CD8-positive, alpha-beta memory T cell (primary cell): ENCODE measurements around the gene PROSER3. TPM values are rescaled to one million over a fixed set of nuclear protein-coding genes. Genes with fewer than 3 reads are reported as not detected.
A peak's percentile ranks its signal among the peaks of the same experiment; 100 is the strongest.

ENCODE experiments used
- CTCF ChIA-PET: fragments of 350-600 bp; sonication (Branson Sonifier 250); formaldehyde crosslinking; loops from one replicate; lab custom pipeline; 2021; ENCODE audit warnings: antibody characterized with exemption; lab: Charles Lee
- POLR2A ChIA-PET: fragments of 350-600 bp; sonication (Branson Sonifier 250); formaldehyde crosslinking; loops from one replicate; lab custom pipeline; 2021; ENCODE audit warnings: antibody characterized with exemption; lab: Charles Lee
- DNase-seq, 5 donors: peaks; one replicate each; pipeline versions ENCODE4 v3.0.0 to v3.0.0-alpha.2; 2020 to 2022; ENCODE audit warnings: mixed read lengths in 1 of 5
- H3K27ac ChIP-seq: one replicate; pipeline ENCODE4 v1.7.0; 2013; ENCODE audit warnings: low read depth, mild to moderate bottlenecking, low read length, moderate library complexity
- H3K27me3 ChIP-seq: 2 replicates; pipeline ENCODE4 v1.7.0; 2013; ENCODE audit warnings: low read length, mild to moderate bottlenecking; ENCODE audit not compliant: insufficient read depth, poor library complexity, severe bottlenecking
- H3K36me3 ChIP-seq: 2 replicates; pipeline ENCODE4 v1.7.0; 2013; ENCODE audit warnings: mild to moderate bottlenecking, low read length, moderate library complexity; ENCODE audit not compliant: insufficient read depth
- H3K4me1 ChIP-seq: 2 replicates; pipeline ENCODE4 v1.7.0; 2013; ENCODE audit warnings: mild to moderate bottlenecking, low read length, moderate library complexity; ENCODE audit not compliant: insufficient read depth
- H3K4me3 ChIP-seq: 2 replicates; pipeline ENCODE4 v1.7.0; 2013; ENCODE audit warnings: mild to moderate bottlenecking, low read length
- H3K9me3 ChIP-seq: 2 replicates; pipeline ENCODE4 v1.7.0; 2013; ENCODE audit warnings: mild to moderate bottlenecking, low read length
- H3K27ac Mint-ChIP-seq, 8 donors: one replicate each; pipeline ENCODE4 v1.8.0; 2020 to 2021; ENCODE audit warnings: mixed read lengths in 8 of 8, mild to moderate bottlenecking in 6 of 8, inconsistent platforms in 3 of 8, moderate library complexity in 3 of 8
- H3K27me3 Mint-ChIP-seq, 2 donors: one replicate each; pipeline ENCODE4 v1.8.0; 2020 to 2021; ENCODE audit warnings: mixed read lengths in 2 of 2, mild to moderate bottlenecking in 1 of 2, moderate library complexity in 1 of 2
- H3K36me3 Mint-ChIP-seq, 3 donors: one replicate each; pipeline ENCODE4 v1.8.0; 2020 to 2021; ENCODE audit warnings: mixed read lengths in 3 of 3, inconsistent platforms in 1 of 3, mild to moderate bottlenecking in 1 of 3
- H3K4me1 Mint-ChIP-seq, 3 donors: one replicate each; pipeline ENCODE4 v1.8.0; 2020 to 2021; ENCODE audit warnings: mixed read lengths in 3 of 3, inconsistent platforms in 1 of 3, mild to moderate bottlenecking in 1 of 3
- H3K4me3 Mint-ChIP-seq, 7 donors: one replicate each; pipeline ENCODE4 v1.8.0; 2020 to 2021; ENCODE audit warnings: mixed read lengths in 7 of 7, mild to moderate bottlenecking in 6 of 7, moderate library complexity in 4 of 7, inconsistent platforms in 2 of 7
- H3K9me3 Mint-ChIP-seq, 5 donors: one replicate each; pipeline ENCODE4 v1.8.0; 2020 to 2022; ENCODE audit warnings: mixed read lengths in 5 of 5, mild to moderate bottlenecking in 3 of 5, moderate library complexity in 2 of 5, inconsistent platforms in 1 of 5
- polyA plus RNA-seq: library from polyadenylated mRNA; unstranded; fragments of 300-500 nt; fragmentation: Illumina TruSeq; gene quantifications from one replicate; pipeline ENCODE4 v1.2.3, GENCODE V29; 2021
- total RNA-seq, 2 experiments: library from RNA; stranded (reverse); gene quantifications; one replicate each; pipeline ENCODE4 v1.2.3, GENCODE V29; 2021

PROSER3 gene
- total and polyA plus RNA-seq, 3 experiments from 2014 or later: 8.3 to 40.5 (median 35.2) TPM

DNA sequence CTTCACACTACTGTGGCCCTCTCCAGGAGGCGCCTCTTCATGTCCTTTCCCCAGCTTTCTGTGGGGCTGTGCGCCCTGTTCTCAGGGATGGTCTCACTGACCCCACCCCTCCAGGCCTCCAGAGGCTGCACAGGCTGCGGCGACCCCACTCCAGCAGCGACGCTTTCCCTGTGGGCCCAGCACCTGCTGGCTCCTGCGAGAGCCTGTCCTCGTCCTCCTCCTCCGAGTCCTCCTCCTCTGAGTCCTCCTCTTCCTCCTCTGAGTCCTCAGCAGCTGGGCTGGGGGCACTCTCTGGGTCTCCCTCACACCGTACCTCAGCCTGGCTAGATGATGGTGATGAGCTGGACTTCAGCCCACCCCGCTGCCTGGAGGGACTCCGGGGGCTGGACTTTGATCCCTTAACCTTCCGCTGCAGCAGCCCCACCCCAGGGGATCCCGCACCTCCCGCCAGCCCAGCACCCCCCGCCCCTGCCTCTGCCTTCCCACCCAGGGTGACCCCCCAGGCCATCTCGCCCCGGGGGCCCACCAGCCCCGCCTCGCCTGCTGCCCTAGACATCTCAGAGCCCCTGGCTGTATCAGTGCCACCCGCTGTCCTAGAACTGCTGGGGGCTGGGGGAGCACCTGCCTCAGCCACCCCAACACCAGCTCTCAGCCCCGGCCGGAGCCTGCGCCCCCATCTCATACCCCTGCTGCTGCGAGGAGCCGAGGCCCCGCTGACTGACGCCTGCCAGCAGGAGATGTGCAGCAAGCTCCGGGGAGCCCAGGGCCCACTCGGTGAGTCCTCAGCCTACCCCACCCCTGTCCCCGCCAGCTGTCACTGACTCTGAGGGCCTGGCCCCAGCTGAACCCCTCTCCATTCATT is 28.6 kb downstream of the PROSER3 start:
- no peaks in the 10 kb centered on the region for H3K4me1 ChIP-seq
- no peak overlapping the region for H3K27ac ChIP-seq
- ChIA-PET POLR2A (no interaction called here), CTCF (no interaction called here)
- DNase-seq: no peak
- Mint-ChIP-seq H3K27ac (peak overlapping the region in 1 of 8 donors; percentile 82), H3K4me1 (peaks cover 0 to 2% (median 0%) of the 10 kb centered on the region in 3 donors), H3K27me3 (no peaks in the 10 kb centered on the region), H3K9me3 (no peaks in the 10 kb centered on the region), H3K4me3 (peak overlapping the region in 1 of 7 donors; percentile 37), H3K36me3 (peaks cover 0 to 4% (median 3%) of the 10 kb centered on the region in 3 donors)
- no peak overlapping the region for H3K4me3 ChIP-seq
- H3K36me3 ChIP-seq: no peaks in the 10 kb centered on the region
- H3K27me3 ChIP-seq: no peaks in the 10 kb centered on the region
- no peaks in the 10 kb centered on the region for H3K9me3 ChIP-seq

DNA sequence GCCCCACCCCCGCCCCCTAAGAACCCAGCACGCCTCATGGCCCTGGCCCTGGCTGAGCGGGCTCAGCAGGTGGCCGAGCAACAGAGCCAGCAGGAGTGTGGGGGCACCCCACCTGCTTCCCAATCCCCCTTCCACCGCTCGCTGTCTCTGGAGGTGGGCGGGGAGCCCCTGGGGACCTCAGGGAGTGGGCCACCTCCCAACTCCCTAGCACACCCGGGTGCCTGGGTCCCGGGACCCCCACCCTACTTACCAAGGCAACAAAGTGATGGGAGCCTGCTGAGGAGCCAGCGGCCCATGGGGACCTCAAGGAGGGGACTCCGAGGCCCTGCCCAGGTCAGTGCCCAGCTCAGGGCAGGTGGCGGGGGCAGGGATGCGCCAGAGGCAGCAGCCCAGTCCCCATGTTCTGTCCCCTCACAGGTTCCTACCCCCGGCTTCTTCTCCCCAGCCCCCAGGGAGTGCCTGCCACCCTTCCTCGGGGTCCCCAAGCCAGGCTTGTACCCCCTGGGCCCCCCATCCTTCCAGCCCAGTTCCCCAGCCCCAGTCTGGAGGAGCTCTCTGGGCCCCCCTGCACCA is 29.3 kb downstream of the PROSER3 start:
- no peaks in the 10 kb centered on the region for H3K27me3 ChIP-seq
- Mint-ChIP-seq H3K4me1 (peaks cover 0 to 2% (median 0%) of the 10 kb centered on the region in 3 donors), H3K27ac (no peak overlapping the region), H3K27me3 (no peaks in the 10 kb centered on the region), H3K36me3 (peaks cover 0 to 4% (median 3%) of the 10 kb centered on the region in 3 donors), H3K9me3 (no peaks in the 10 kb centered on the region), H3K4me3 (no peak overlapping the region)
- H3K27ac ChIP-seq: no peak overlapping the region
- ChIA-PET CTCF (interaction anchor here (0.6 kb wide), 1 partner anchor 95 kb away, joined by 3 read pairs; no protein-coding TSS in a partner anchor), POLR2A (no interaction called here)
- H3K9me3 ChIP-seq: no peaks in the 10 kb centered on the region
- H3K4me1 ChIP-seq: no peaks in the 10 kb centered on the region
- H3K4me3 ChIP-seq: no peak overlapping the region
- no peaks in the 10 kb centered on the region for H3K36me3 ChIP-seq
- no peak for DNase-seq

- H3K4me1 Mint-ChIP-seq: no peaks in the 10 kb centered on the region
- H3K27ac ChIP-seq: no peak overlapping the region
- peaks cover 1 to 8% of the 10 kb centered on the region in 2 donors for H3K27me3 Mint-ChIP-seq
- peak overlapping the region in 2 of 8 donors; percentile 19 to 58 for H3K27ac Mint-ChIP-seq
- no peaks in the 10 kb centered on the region for H3K9me3 Mint-ChIP-seq
- peaks cover 0 to 2% (median 0%) of the 10 kb centered on the region in 3 donors for H3K36me3 Mint-ChIP-seq
- no peaks in the 10 kb centered on the region for H3K4me1 ChIP-seq
- H3K9me3 ChIP-seq: no peaks in the 10 kb centered on the region
- DNase-seq: no peak
- no peaks in the 10 kb centered on the region for H3K27me3 ChIP-seq
- CTCF ChIA-PET: no interaction called here
- H3K4me3 ChIP-seq: no peak overlapping the region
- H3K4me3 Mint-ChIP-seq: no peak overlapping the region
- H3K36me3 ChIP-seq: no peaks in the 10 kb centered on the region
- POLR2A ChIA-PET: no interaction called here
These were observed 30.4 kb downstream of the PROSER3 start for GRCh38 chr19:35788205-35788960.

DNA sequence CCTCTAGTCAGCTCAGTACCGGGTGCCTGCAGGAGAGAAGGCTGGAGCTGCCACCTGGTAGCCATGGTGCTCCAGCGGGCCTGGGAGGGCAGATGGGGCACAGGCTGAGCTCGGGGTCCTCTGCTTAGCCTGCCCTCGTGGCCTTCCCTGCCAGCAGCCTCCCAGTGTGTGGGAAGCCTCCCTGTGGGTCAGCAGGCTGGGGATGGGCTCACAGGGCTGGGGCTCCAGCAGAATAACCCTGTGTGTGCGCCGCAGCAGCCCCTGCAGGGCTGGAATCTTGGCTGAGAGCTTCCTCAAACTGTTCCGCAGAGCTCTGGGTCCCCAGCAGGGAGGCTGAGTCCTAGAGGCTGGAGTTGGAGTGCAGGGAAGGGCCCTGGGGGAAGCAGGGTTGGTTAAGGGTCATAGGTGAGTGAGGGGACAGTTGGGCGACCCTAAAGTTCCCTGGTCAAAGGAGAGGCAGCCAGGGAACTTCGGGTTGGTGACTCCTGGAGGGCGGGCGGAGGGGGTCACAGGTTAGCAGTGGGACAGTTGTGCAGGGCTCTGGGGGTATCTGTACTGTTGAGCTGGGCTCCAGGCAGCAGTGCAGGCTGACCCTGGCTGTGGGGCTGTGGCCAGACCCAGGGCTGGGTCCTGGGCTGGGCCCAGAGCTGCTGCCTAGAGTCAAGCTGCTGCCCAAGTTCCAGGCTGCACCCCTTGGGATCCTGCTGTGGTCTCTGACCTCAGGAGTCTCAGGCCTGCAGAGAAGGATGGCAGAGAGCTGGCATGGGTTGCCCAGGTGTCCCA is 31.4 kb downstream of the PROSER3 start:
- no peaks in the 10 kb centered on the region for H3K36me3 ChIP-seq
- H3K4me1 ChIP-seq: no peaks in the 10 kb centered on the region
- DNase-seq: no peak
- H3K9me3 ChIP-seq: no peaks in the 10 kb centered on the region
- H3K4me1 Mint-ChIP-seq: no peaks in the 10 kb centered on the region
- peaks cover 1 to 9% of the 10 kb centered on the region in 2 donors for H3K27me3 Mint-ChIP-seq
- H3K27me3 ChIP-seq: no peaks in the 10 kb centered on the region
- CTCF ChIA-PET: interaction anchor here (1.4 kb wide), 1 partner anchor 97 kb away, joined by 4 read pairs; no protein-coding TSS in a partner anchor
- no peak overlapping the region for H3K27ac ChIP-seq
- H3K36me3 Mint-ChIP-seq: peaks cover 0 to 2% (median 0%) of the 10 kb centered on the region in 3 donors
- H3K4me3 Mint-ChIP-seq: no peak overlapping the region
- H3K4me3 ChIP-seq: no peak overlapping the region
- POLR2A ChIA-PET: no interaction called here
- H3K9me3 Mint-ChIP-seq: no peaks in the 10 kb centered on the region
- no peak overlapping the region for H3K27ac Mint-ChIP-seq

GRCh38 chr19:35789978-35790944 is 32.3 kb downstream of the PROSER3 start:
- no peaks in the 10 kb centered on the region for H3K9me3 Mint-ChIP-seq
- no peak overlapping the region for H3K27ac ChIP-seq
- POLR2A ChIA-PET: no interaction called here

GRCh38 chr19:35790981-35791813 is 33.2 kb downstream of the PROSER3 start:
- ChIA-PET CTCF (no interaction called here), POLR2A (no interaction called here)
- Histone ChIP-seq H3K27me3 (no peaks in the 10 kb centered on the region), H3K4me1 (no peaks in the 10 kb centered on the region), H3K27ac (no peak overlapping the region), H3K36me3 (no peaks in the 10 kb centered on the region), H3K9me3 (no peaks in the 10 kb centered on the region), H3K4me3 (no peak overlapping the region)
- Mint-ChIP-seq H3K27ac (no peak overlapping the region), H3K27me3 (peaks cover 6 to 14% of the 10 kb centered on the region in 2 donors), H3K4me1 (no peaks in the 10 kb centered on the region), H3K9me3 (no peaks in the 10 kb centered on the region), H3K36me3 (no peaks in the 10 kb centered on the region), H3K4me3 (no peak overlapping the region)
- DNase-seq: no peak

More at GRCh38 chr19:35789978-35790944, 32.3 kb downstream of the PROSER3 start:
- Mint-ChIP-seq H3K27ac (no peak overlapping the region), H3K27me3 (peaks cover 1 to 9% of the 10 kb centered on the region in 2 donors), H3K4me1 (no peaks in the 10 kb centered on the region), H3K4me3 (no peak overlapping the region), H3K36me3 (peaks cover 0 to 2% (median 0%) of the 10 kb centered on the region in 3 donors)
- H3K4me3 ChIP-seq: no peak overlapping the region
- no peaks in the 10 kb centered on the region for H3K4me1 ChIP-seq
- no peaks in the 10 kb centered on the region for H3K9me3 ChIP-seq
- no peaks in the 10 kb centered on the region for H3K27me3 ChIP-seq
- no peaks in the 10 kb centered on the region for H3K36me3 ChIP-seq
- CTCF ChIA-PET: interaction anchor here (1.4 kb wide), 1 partner anchor 98 kb away, joined by 4 read pairs; no protein-coding TSS in a partner anchor
- no peak for DNase-seq
